ENCODE measurements around the gene TAAR8. TPM values are rescaled to one million over a fixed set of nuclear protein-coding genes. Genes with fewer than 3 reads are reported as not detected.

The TAAR8 gene
- polyA plus RNA-seq, 1 donor (not counting 4 experiments of a cell fraction or from before 2014, with no cell fraction given): not detected

DNA sequence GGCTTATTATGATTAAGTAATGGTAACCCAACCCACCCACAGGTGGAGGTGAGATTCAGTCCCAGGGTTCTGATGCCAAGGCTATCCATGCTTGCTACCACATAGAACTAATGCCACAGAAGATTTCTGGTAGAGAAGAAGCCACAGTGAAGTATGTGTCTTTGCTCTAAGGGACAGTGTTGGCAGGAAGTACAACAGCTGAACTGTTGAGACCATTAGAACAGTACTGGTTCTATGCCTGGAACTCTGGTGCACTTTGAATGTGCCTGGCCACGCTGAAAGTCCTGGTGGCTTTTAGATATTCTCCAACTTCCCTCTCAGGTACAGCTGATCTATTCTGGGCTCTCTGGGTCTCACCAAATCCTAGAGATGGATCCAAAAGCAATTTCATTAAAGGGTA, 47.3 kb upstream of the TAAR8 start:
- FAIRE-seq: no peak
- dilution Hi-C loops (cut with MboI; ENCODE audit: extremely low pct_ligation_motif_present, low sequenced_read_pairs): no loop called here

DNA sequence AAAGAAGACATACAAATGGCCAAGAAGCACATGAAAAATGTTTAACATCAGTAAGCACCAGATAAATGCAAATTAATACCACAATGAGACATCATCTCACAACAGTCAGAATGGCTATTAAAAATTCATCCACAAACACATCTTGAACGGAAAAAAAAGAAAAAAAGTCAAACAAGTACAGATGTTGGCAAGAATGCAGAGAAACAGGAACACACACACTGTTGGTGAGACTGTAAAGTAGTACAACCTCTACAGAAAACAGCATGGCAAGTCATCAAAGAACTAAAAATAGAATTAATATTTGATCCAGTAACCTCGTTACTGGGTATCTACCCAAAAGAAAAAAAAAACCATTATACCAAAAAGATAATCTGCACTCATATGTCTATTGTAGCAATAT, 46.0 kb upstream of the TAAR8 start:
- Histone ChIP-seq H3K79me2 (ENCODE audit: control insufficient read depth, insufficient read depth, low read length) (peaks cover 67% of the 10 kb centered on the region), H3K36me3 (ENCODE audit: control insufficient read depth in 2 of 2, extremely low read depth in 1 of 2, insufficient read depth in 2 of 2, low read length in 2 of 2) (peaks cover 2 to 8% of the 10 kb centered on the region in 2 experiments), H3K9me3 (ENCODE audit: control insufficient read depth, low read depth, low read length) (no peaks in the 10 kb centered on the region), H3K9me1 (ENCODE audit: control insufficient read depth, extremely low read depth, insufficient read depth, low read length) (peaks cover 2% of the 10 kb centered on the region), H3K4me1 (ENCODE audit: control insufficient read depth, extremely low read depth, insufficient read depth, low read length) (peaks cover 7% of the 10 kb centered on the region), H3K27me3 (ENCODE audit: control insufficient read depth, extremely low read depth, insufficient read depth, low read length) (no peaks in the 10 kb centered on the region), H3K9ac (ENCODE audit: control insufficient read depth, extremely low read depth, insufficient read depth, low read length) (no peak overlapping the region), H2AFZ (ENCODE audit: control insufficient read depth, low read length) (no peak overlapping the region), H3K27ac (ENCODE audit: control insufficient read depth, insufficient read depth, low read length) (no peak overlapping the region), H3K4me3 (ENCODE audit: control insufficient read depth in 2 of 3, extremely low read depth in 1 of 3, insufficient read depth in 2 of 3, low read depth in 1 of 3, low read length in 3 of 3) (no peak overlapping the region), H3K4me2 (ENCODE audit: control insufficient read depth, extremely low read depth, insufficient read depth, low read depth, low read length) (no peak overlapping the region), H4K20me1 (ENCODE audit: control insufficient read depth, extremely low read depth, insufficient read depth, low read length) (no peaks in the 10 kb centered on the region)
- TF ChIP-seq, protein P1, sequence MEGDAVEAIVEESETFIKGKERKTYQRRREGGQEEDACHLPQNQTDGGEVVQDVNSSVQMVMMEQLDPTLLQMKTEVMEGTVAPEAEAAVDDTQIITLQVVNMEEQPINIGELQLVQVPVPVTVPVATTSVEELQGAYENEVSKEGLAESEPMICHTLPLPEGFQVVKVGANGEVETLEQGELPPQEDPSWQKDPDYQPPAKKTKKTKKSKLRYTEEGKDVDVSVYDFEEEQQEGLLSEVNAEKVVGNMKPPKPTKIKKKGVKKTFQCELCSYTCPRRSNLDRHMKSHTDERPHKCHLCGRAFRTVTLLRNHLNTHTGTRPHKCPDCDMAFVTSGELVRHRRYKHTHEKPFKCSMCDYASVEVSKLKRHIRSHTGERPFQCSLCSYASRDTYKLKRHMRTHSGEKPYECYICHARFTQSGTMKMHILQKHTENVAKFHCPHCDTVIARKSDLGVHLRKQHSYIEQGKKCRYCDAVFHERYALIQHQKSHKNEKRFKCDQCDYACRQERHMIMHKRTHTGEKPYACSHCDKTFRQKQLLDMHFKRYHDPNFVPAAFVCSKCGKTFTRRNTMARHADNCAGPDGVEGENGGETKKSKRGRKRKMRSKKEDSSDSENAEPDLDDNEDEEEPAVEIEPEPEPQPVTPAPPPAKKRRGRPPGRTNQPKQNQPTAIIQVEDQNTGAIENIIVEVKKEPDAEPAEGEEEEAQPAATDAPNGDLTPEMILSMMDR (optimal IDR thresholded peaks at IDR 0.05 in 1 of 3, IDR thresholded peaks at IDR 0.05 in 1 of 3, conservative IDR thresholded peaks at IDR 0.05 in 1 of 3; ENCODE audit: extremely low read depth in 1 of 3, insufficient read depth in 2 of 3, low read length in 3 of 3): no peak
- FAIRE-seq (no peak), DNase-seq (ENCODE audit: low read depth, low spot score) (no peak)
- dilution Hi-C loops (cut with MboI; ENCODE audit: extremely low pct_ligation_motif_present, low sequenced_read_pairs): no loop called here

More for the DNA sequence above, 47.3 kb upstream of the TAAR8 start:
- TF ChIP-seq, protein P1 (optimal IDR thresholded peaks at IDR 0.05 in 1 of 3, IDR thresholded peaks at IDR 0.05 in 1 of 3, conservative IDR thresholded peaks at IDR 0.05 in 1 of 3; ENCODE audit: extremely low read depth in 1 of 3, insufficient read depth in 2 of 3, low read length in 3 of 3): no peak
- no peak for TF ChIP-seq EZH2 (IDR thresholded peaks at IDR 0.05; ENCODE audit: low read length)
- no peaks in the 10 kb centered on the region for H3K9me3 ChIP-seq (ENCODE audit: control insufficient read depth, low read depth, low read length)
- H3K4me3 ChIP-seq (ENCODE audit: control insufficient read depth in 2 of 3, extremely low read depth in 1 of 3, insufficient read depth in 2 of 3, low read depth in 1 of 3, low read length in 3 of 3): no peak overlapping the region
- H3K79me2 ChIP-seq (ENCODE audit: control insufficient read depth, insufficient read depth, low read length): peaks cover 57% of the 10 kb centered on the region
- H3K27me3 ChIP-seq (ENCODE audit: control insufficient read depth, extremely low read depth, insufficient read depth, low read length): no peaks in the 10 kb centered on the region
- no peak overlapping the region for H3K27ac ChIP-seq (ENCODE audit: control insufficient read depth, insufficient read depth, low read length)
- no peak for DNase-seq (ENCODE audit: low read depth, low spot score)
- no peaks in the 10 kb centered on the region for H3K4me1 ChIP-seq (ENCODE audit: control insufficient read depth, extremely low read depth, insufficient read depth, low read length)
- no peak overlapping the region for H3K4me2 ChIP-seq (ENCODE audit: control insufficient read depth, extremely low read depth, insufficient read depth, low read depth, low read length)
- no peaks in the 10 kb centered on the region for H4K20me1 ChIP-seq (ENCODE audit: control insufficient read depth, extremely low read depth, insufficient read depth, low read length)
- H2AFZ ChIP-seq (ENCODE audit: control insufficient read depth, low read length): no peak overlapping the region
- peaks cover 2 to 12% of the 10 kb centered on the region in 2 experiments for H3K36me3 ChIP-seq (ENCODE audit: control insufficient read depth in 2 of 2, extremely low read depth in 1 of 2, insufficient read depth in 2 of 2, low read length in 2 of 2)
- no peak overlapping the region for H3K9ac ChIP-seq (ENCODE audit: control insufficient read depth, extremely low read depth, insufficient read depth, low read length)
- H3K9me1 ChIP-seq (ENCODE audit: control insufficient read depth, extremely low read depth, insufficient read depth, low read length): peaks cover 2% of the 10 kb centered on the region

All from keratinocyte (primary cell).